ENCODE measurements around the gene DDX4.

DNA sequence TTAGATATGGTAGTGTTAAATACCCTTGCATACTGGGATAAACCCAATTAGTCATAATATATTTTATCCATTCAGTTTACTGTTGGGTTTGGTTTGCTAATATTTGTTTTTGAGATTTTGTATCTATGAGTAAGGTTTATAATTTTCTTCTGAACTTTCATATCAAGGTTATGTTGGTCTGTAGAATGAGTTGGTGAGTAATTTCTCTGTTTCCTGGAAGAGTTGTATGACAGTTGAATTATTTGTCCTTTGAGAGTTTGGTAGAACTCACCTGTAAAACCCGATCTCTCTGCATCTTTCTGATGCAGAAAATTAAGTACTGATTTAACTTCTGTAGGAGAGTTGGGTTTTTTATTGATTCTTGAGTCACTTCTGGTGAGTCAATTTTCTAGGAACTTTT lies 20.4 kb downstream of the DDX4 start:
- TF ChIP-seq, protein P1, sequence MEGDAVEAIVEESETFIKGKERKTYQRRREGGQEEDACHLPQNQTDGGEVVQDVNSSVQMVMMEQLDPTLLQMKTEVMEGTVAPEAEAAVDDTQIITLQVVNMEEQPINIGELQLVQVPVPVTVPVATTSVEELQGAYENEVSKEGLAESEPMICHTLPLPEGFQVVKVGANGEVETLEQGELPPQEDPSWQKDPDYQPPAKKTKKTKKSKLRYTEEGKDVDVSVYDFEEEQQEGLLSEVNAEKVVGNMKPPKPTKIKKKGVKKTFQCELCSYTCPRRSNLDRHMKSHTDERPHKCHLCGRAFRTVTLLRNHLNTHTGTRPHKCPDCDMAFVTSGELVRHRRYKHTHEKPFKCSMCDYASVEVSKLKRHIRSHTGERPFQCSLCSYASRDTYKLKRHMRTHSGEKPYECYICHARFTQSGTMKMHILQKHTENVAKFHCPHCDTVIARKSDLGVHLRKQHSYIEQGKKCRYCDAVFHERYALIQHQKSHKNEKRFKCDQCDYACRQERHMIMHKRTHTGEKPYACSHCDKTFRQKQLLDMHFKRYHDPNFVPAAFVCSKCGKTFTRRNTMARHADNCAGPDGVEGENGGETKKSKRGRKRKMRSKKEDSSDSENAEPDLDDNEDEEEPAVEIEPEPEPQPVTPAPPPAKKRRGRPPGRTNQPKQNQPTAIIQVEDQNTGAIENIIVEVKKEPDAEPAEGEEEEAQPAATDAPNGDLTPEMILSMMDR (IDR thresholded peaks at IDR 0.05) = no peak
- no peak for TF ChIP-seq POLR2A (IDR thresholded peaks at IDR 0.05)
- TF ChIP-seq POLR2AphosphoS5 (IDR thresholded peaks at IDR 0.05) = no peak
